ENCODE measurements around the gene PITX3.

DNA sequence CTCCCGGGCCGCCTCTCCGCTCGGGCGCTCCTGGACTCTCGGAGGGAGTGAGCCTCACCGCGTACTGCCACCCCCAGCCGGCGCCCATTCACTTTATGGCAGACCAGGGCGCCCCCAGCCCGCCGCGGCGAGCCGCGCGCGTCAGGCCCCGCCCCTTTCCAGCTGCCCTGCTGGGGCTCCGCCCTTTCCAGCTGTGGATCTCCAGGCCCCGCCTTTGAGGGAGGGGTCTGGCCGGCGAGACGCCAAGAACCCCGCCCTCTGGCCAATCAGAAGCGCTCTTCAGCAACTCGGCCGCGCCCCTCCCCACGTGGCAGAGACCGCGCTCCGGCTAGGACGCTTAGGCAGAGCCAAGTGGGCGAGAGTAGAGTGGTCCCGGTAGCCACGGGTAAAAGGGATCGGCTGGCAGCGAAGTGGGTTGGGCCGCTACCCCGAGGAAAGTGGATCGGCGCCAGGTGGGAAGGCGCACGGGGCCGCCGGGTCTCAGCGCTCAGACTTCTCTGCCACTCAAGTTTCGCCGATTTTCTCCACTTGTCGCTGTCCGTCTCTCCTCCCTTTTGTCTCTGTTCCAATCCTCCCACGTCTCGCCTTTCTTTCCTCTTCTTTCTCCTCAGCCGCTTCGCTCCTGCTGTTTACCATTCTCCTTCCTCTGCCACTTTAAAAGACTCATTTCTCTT lies at the start of gene PITX3:
- no peak for TF ChIP-seq POLR2A (IDR thresholded peaks at IDR 0.05; ENCODE audit: borderline replicate concordance, extremely low read depth, insufficient read depth, insufficient read length)
- no peak for TF ChIP-seq CEBPB (IDR thresholded peaks at IDR 0.05; ENCODE audit: low read depth)
- TF ChIP-seq, protein P1, sequence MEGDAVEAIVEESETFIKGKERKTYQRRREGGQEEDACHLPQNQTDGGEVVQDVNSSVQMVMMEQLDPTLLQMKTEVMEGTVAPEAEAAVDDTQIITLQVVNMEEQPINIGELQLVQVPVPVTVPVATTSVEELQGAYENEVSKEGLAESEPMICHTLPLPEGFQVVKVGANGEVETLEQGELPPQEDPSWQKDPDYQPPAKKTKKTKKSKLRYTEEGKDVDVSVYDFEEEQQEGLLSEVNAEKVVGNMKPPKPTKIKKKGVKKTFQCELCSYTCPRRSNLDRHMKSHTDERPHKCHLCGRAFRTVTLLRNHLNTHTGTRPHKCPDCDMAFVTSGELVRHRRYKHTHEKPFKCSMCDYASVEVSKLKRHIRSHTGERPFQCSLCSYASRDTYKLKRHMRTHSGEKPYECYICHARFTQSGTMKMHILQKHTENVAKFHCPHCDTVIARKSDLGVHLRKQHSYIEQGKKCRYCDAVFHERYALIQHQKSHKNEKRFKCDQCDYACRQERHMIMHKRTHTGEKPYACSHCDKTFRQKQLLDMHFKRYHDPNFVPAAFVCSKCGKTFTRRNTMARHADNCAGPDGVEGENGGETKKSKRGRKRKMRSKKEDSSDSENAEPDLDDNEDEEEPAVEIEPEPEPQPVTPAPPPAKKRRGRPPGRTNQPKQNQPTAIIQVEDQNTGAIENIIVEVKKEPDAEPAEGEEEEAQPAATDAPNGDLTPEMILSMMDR (IDR thresholded peaks at IDR 0.05 in 2 of 3, conservative IDR thresholded peaks at IDR 0.05 in 1 of 3; ENCODE audit: borderline replicate concordance in 1 of 3, insufficient read depth in 1 of 3, low read depth in 2 of 3, low read length in 2 of 3), result no peak
- TF ChIP-seq ELF1 (IDR thresholded peaks at IDR 0.05; ENCODE audit: borderline replicate concordance, low read depth), result no peak
- TF ChIP-seq, protein P2, sequence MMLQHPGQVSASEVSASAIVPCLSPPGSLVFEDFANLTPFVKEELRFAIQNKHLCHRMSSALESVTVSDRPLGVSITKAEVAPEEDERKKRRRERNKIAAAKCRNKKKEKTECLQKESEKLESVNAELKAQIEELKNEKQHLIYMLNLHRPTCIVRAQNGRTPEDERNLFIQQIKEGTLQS (IDR thresholded peaks at IDR 0.05), result no peak
- TF ChIP-seq, protein P3, sequence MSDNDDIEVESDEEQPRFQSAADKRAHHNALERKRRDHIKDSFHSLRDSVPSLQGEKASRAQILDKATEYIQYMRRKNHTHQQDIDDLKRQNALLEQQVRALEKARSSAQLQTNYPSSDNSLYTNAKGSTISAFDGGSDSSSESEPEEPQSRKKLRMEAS (IDR thresholded peaks at IDR 0.05), result no peak

Data from HCT116 (cell line).